T47D (cell line): ENCODE data around the gene SLC4A1AP.

ENCODE experiments used
- DNase-seq, 2 experiments: peaks; one replicate each; pipeline versions ENCODE4 v3.0.0 to v3.0.0-alpha.2; 2011 to 2012; ENCODE audit warnings: low read depth in 1 of 2, low spot score in 1 of 2
- JUND ChIP-seq: IDR thresholded peaks from 2 replicates; pipeline ENCODE4 v1.6.1; 2012; ENCODE audit warnings: low read depth
- in situ Hi-C: cut with HindIII; loops from 2 replicates; pipeline ENCODE4 v1.10.0; 2016; ENCODE audit warnings: low sequenced_read_pairs, low pct_unique_long_range_greater_than_20kb

The SLC4A1AP gene

GRCh38 chr2:27634291-27634690 lies 29.4 kb upstream of the SLC4A1AP start:
- no peak for TF ChIP-seq JUND
- no peak for DNase-seq
- in situ Hi-C loops = no loop called here

- TF ChIP-seq JUND = no peak
- DNase-seq = no peak
- in situ Hi-C loops = no loop called here
Observed at GRCh38 chr2:27636766-27637165, 26.9 kb upstream of the SLC4A1AP start.

- in situ Hi-C loops = no loop called here
- no peak for DNase-seq
- TF ChIP-seq JUND = no peak
Observed at GRCh38 chr2:27638037-27638637, 25.6 kb upstream of the SLC4A1AP start.

- in situ Hi-C loops = no loop called here
- TF ChIP-seq JUND = no peak
- DNase-seq = no peak
Observed at GRCh38 chr2:27638709-27639108, 25.0 kb upstream of the SLC4A1AP start.

DNA sequence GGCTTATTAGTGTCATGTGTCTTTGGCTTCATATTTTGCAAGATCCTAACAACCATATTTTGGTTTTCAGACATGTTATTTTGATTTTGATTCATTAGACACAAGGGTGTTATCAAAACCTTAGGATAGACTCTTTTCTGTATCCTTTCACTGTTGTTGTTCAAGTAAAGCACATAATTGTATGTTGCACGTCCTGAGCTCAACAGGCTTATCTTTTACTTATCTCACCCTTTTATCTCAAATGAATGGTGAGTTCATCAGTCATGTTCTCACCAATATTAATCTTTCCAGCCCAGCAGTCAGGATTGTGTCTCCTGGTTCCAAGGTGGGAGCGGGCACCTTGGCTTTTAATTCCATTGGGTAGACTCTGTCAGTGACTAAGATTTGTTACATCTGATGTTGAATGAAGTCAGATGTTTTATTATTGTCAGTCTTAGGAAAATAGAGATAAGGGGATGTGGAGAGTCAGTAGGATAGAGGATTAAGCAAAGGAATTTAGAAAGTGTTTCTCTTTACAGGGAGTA lies 22.9 kb upstream of the SLC4A1AP start:
- in situ Hi-C loops = no loop called here
- no peak for TF ChIP-seq JUND
- no peak for DNase-seq

- in situ Hi-C loops = no loop called here
- no peak for TF ChIP-seq JUND
- DNase-seq = no peak
Observed at GRCh38 chr2:27645197-27645596, 18.5 kb upstream of the SLC4A1AP start.

DNA sequence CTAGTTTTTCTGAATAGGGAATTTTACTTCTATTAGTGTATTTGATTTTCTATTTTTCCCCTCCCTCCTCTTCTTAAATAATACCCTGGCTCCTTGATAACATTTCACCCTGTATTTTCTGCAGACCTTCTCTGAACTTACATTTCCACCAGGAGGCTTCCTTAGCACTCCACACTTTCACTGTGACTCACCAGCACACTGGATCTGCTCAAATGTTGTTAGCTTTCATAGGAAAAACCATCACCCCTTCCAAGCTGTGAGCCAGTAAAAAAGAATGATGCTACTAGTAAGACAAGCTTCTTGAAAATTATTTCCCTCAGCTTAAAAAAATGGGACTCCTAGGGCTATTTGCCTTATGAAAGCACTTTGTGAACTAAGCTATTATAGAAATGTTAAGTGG lies 16.4 kb upstream of the SLC4A1AP start:
- no peak for TF ChIP-seq JUND

GRCh38 chr2:27647737-27648136 lies 16.0 kb upstream of the SLC4A1AP start:
- no peak for TF ChIP-seq JUND
- in situ Hi-C loops = no loop called here
- no peak for DNase-seq

More for the DNA sequence above, 16.4 kb upstream of the SLC4A1AP start:
- no peak for DNase-seq
- in situ Hi-C loops = no loop called here

GRCh38 chr2:27651056-27651455 lies 12.6 kb upstream of the SLC4A1AP start:
- TF ChIP-seq JUND = no peak
- in situ Hi-C loops = no loop called here
- no peak for DNase-seq

- DNase-seq = no peak
- no peak for TF ChIP-seq JUND
- in situ Hi-C loops = no loop called here
Observed at GRCh38 chr2:27652341-27652740, 11.3 kb upstream of the SLC4A1AP start.

DNA sequence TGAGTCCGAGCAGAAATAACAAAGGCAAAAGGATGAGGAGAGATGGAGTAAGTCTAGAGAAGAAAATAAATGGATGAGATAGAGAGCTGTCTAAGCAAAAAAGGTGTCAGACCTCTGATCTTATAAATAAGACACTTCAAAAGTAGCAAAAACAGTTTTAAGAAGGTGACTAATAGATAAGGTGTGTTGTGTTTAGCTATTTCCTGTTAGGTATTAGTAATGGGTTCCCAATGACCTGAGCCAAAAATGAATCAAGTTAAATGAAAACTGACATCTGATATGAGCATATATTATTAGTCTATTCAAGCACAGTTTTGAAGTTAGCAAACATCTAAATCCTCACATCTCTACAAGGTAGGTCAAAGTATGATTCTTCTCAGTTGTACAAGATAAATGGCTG lies 10.9 kb upstream of the SLC4A1AP start:
- TF ChIP-seq JUND = no peak
- in situ Hi-C loops = no loop called here
- DNase-seq = no peak

DNA sequence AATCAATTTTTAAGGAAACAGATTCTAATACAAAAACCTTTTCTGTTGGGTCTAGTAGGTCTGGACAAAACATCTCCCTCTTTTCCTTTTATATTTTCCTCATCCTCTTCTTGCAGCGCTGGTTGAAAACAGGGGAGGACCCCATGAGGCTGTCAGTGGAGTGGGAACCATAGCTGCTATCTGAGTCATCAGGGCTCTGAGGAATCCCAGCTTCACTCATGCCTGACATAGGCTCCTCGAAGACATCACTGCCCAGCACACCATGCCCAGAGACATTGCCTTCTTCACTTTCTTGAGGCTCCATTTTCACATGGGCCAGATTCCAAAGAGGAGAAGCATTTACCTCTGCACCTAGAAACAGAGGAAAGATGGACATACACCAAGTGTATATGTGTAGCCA lies 10.3 kb upstream of the SLC4A1AP start:
- no peak for DNase-seq
- in situ Hi-C loops = no loop called here
- no peak for TF ChIP-seq JUND

DNA sequence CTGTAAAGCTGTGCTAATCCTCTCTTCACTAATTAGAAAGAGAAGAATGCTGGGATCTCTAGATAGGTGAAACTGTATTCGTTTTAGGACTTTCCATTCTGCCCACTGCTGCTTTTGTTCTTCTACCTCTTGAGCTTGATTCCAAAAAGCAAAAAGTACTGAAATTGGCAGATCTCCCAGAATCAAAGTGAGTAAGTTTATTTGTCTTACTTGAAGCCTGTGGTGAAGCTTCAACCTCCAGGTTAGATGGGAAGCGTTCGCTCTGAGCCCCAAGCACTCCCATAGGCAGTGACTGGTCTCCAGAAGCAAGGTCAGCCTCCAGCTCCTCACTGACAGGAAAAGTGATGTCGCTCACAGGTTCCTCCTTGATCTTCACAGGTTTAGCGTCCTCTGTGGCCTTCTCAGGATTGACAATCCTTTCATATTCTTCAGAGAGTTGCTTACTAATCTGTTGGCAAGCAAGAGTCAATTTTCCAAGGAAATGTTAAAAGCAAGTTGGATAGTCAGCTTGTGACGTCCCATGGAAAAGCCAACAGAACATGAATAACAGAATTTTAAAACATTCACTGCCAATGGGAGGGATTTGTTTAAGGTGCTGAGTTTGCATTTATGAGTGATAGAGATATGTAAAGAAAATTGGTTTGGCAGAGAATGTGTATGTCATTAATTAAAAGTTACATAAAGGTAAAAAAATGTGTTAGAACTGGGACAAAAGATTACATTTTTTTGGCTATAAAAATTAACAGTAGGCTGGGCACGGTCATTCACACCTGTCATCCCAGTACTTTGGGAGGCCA lies 8.3 kb upstream of the SLC4A1AP start:
- no peak for TF ChIP-seq JUND
- in situ Hi-C loops = no loop called here
- DNase-seq = no peak
